Heart right ventricle (tissue), 16 donors: ENCODE results near the gene TMEM258. TPM values are rescaled to one million over a fixed set of nuclear protein-coding genes. Genes with fewer than 3 reads are reported as not detected.

ENCODE experiments used
- ATAC-seq, 8 donors: fragments of 200-7000 bp; cut with Tn5 transposase; one replicate each; pipeline ENCODE4 v1.9.1; 2020; ENCODE audit warnings: mild to moderate bottlenecking in 8 of 8, moderate library complexity in 8 of 8, moderate number of reproducible peaks in 1 of 8
- DNase-seq, 2 donors: peaks; one replicate each; pipeline ENCODE4 v3.0.0-alpha.2; 2020
- H3K27ac ChIP-seq, 10 donors: fragments of 200-600 bp; sonication (generic) in 2 of 10; one replicate each; pipeline versions ENCODE4 v1.5.0 to v1.8.0; 2020 to 2022; ENCODE audit warnings: mild to moderate bottlenecking in 3 of 10
- H3K27me3 ChIP-seq, 7 donors: fragments of 200-600 bp; one replicate each; pipeline ENCODE4 v1.8.0; 2021 to 2022; ENCODE audit warnings: mild to moderate bottlenecking in 2 of 7
- H3K36me3 ChIP-seq, 9 donors: fragments of 200-600 bp; sonication (generic) in 1 of 9; one replicate each; pipeline versions ENCODE4 v1.5.0 to v1.8.0; 2020 to 2022; ENCODE audit warnings: mild to moderate bottlenecking in 2 of 9
- H3K4me1 ChIP-seq, 9 donors: fragments of 200-600 bp; sonication (generic) in 1 of 9; one replicate each; pipeline versions ENCODE4 v1.5.0 to v1.8.0; 2020 to 2022; ENCODE audit warnings: mild to moderate bottlenecking in 4 of 9
- H3K4me3 ChIP-seq, 10 donors: fragments of 200-600 bp; sonication (generic) in 2 of 10; one replicate each; pipeline versions ENCODE4 v1.5.0 to v1.8.0; 2020 to 2022; ENCODE audit warnings: mild to moderate bottlenecking in 7 of 10, moderate library complexity in 2 of 10
- H3K9me3 ChIP-seq, 11 donors: fragments of 200-600 bp in 10 of 11; sonication (generic) in 2 of 11; one replicate each; pipeline versions ENCODE4 v1.5.0 to v1.8.0; 2013 to 2022; ENCODE audit warnings: mild to moderate bottlenecking in 2 of 11, control low read depth in 1 of 11, moderate library complexity in 1 of 11
- CTCF ChIP-seq, 9 donors: fragments of 200-600 bp; sonication (generic) in 2 of 9; IDR thresholded peaks; one replicate each; pipeline versions ENCODE4 v1.5.0 to v1.8.0; 2021 to 2022; ENCODE audit warnings: antibody characterized with exemption in 9 of 9, mild to moderate bottlenecking in 5 of 9, moderate library complexity in 1 of 9
- WGBS, 2 donors: extraction: QIAGEN DNeasy Blood & Tissue Kit; methylation state at CpG; one replicate each; pipeline ENCODE4 v1.1.7; 2013; ENCODE audit warnings: inconsistent platforms in 1 of 2; 5-methylcytosine and 5-hydroxymethylcytosine counted together
- intact Hi-C, 10 donors: fragments of 100-400 bp; cut with DNase I; formaldehyde crosslinking; loops; one replicate each; pipeline versions ENCODE4 v1.11.1 to v1.14.2; 2022
- long read RNA-seq, 3 donors: library from polyadenylated mRNA; unstranded; transcript quantifications; one replicate each; pipeline ENCODE4 v2.0.0, GENCODE V29; 2020 to 2021
- polyA plus RNA-seq, 2 donors: library from polyadenylated mRNA; stranded (reverse); fragments of 200-250 nt; gene quantifications; one replicate each; pipeline ENCODE4 v1.2.3, GENCODE V29; 2013
- total RNA-seq, 10 donors: library from RNA; stranded (reverse); fragmentation: NEBNext Ultra II Directional in 3 of 10; extraction: Animal tissue kit (Norgen Biotek cat#: 25700) in 3 of 10; gene quantifications; one replicate each; pipeline versions ENCODE4 v1.2.1 to v1.2.4, GENCODE V29; 2021 to 2023
- donor health status: Arrhythmogenic right ventricular cardiomyopathy.
- donor health status: ischemic (EF 13 %, LVEDD 7.1; RV severe dilation, severe dysfunction).
- donor health status: healthy with polysubstance abuse.
- donor health status: DM: no; HTN: yes; CAD: no.
- donor health status: DM: no; HTN: no; CAD: no.
- donor health status: ischemic (EF 25% LVEDD 6.9; RV normal size, moderate dysfunction).
- donor health status: ischemic (EF 25% LVEDD 5.7; RV mildly dilated, moderate dysfunction).
- donor health status: healthy.
- donor health status: DM: yes; HTN: yes; CAD: no.
- donor health status: Ischemic cardiomyopathy.
- donor health status: ischemic (EF 35%, LVEDD 5.7; RV mildly dilated, moderate dysfunction).
- donor health status: nonischemic (EF 11% LVEDD 7.7; RV severe dilation, severe dysfunction).
- donor health status: DM: yes; HTN: yes; CAD: no.
- donor health status: PGD.
- donor health status: ischemic (EF 29% LVEDD 5.4; RV normal size, mild dysfunction).
- donor health status: nonischemic (EF 23%, LVEDD 6.1; RV moderate dilation, normal function).

The TMEM258 gene
- total RNA-seq (100 to 1,000 TPM in 9 of 10 donors, 10 to 100 TPM in 1; 98.9 to 142 (median 109) TPM), polyA plus RNA-seq (100 to 1,000 TPM in 1 of 2 donors, 10 to 100 TPM in 1; 80.7 to 273 TPM)
- long read RNA-seq, donor 1, transcript TMEM258-204 (4 exons, 575 nt), result major isoform, 101 of 104 reads
- long read RNA-seq, donor 1, partial matches to known transcripts, result 1 of 104 reads
- long read RNA-seq, donor 1, other reads (novel, unspliced or antisense), result 0 of 104 reads
- long read RNA-seq, donor 2, transcript TMEM258-204 (4 exons, 575 nt), result major isoform, 144 of 154 reads
- long read RNA-seq, donor 2, partial matches to known transcripts, result 10 of 154 reads
- long read RNA-seq, donor 2, other reads (novel, unspliced or antisense), result 0 of 154 reads
- long read RNA-seq, donor 3, transcript TMEM258-204 (4 exons, 575 nt), result major isoform, 13 of 16 reads
- long read RNA-seq, donor 3, partial matches to known transcripts, result 1 of 16 reads
- long read RNA-seq, donor 3, other reads (novel, unspliced or antisense), result 1 of 16 reads

DNA sequence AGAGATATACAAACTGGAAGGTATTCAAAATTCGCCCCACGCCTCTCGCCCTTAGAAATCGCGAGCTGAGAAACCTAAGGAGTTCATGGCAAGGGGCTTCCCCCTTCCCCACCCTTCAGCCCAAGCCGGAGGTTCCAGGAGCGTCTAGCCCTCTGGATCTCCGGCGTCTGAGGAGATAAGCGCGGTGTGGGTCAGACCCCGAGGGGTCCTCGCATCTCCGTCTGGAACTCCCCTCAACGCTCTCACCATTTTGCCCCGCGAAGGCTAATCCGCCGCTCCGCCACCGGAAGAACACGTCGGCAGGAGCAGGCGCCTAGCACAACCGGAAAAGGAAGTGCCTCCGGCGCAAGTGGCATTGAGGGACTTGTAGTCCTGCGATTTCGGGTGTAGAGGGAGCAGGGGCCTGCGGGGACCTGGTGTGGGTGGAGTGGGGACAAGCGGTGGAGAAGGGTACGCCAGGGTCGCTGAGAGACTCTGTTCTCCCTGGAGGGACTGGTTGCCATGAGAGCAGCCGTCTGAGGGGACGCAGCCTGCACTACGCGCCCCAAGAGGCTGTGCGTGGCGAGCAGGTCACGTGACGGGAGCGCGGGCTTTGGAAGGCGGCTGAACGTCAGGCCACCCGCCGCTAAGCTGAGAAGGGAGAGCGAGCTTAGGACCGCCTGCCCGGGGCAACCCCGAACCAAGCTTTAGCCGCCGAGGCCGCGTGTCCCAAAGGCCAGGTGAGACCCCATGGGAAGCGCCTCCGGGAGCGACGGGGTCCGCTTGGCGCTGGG is at the start of gene TMEM258, which contains the start of gene FEN1:
Gene TMEM258, minus strand, starts transcription at position 290 of the 773 bp plus-strand sequence. Its CDS starts 41 bp downstream, at position 249.
Gene FEN1, plus strand, starts transcription at position 602 of the 773 bp plus-strand sequence. CDS start 2,451 bp downstream, outside the sequence.
- Histone ChIP-seq H3K27me3 (no peaks in the 10 kb centered on the region), H3K27ac (peak within 1 kb of the TSS; percentile 89 to 98 (median 96)), H3K9me3 (no peaks in the 10 kb centered on the region), H3K4me3 (peak within 1 kb of the TSS; percentile 65 to 90 (median 78)), H3K4me1 (peaks cover 4 to 34% (median 21%) of the 10 kb centered on the region in 9 donors), H3K36me3 (peaks cover 0 to 55% (median 16%) of the 10 kb centered on the region in 9 donors)
- ATAC-seq (peak; percentile 91 to 97 (median 94)), DNase-seq (peak; percentile 87 to 89)
- WGBS, 2 donors, result 0% methylated on average over 61 of the region's 61 CpGs
- peak in 1 of 9 donors; percentile 14 for TF ChIP-seq CTCF (IDR thresholded peaks at IDR 0.05)
- intact Hi-C loops, result loop anchor here in 3 of 10 donors (5.0 to 10.0 kb wide), 4 partner anchors 152 to 522 kb away; partner anchors contain the start of gene BEST1 (in 1 of the 3)

DNA sequence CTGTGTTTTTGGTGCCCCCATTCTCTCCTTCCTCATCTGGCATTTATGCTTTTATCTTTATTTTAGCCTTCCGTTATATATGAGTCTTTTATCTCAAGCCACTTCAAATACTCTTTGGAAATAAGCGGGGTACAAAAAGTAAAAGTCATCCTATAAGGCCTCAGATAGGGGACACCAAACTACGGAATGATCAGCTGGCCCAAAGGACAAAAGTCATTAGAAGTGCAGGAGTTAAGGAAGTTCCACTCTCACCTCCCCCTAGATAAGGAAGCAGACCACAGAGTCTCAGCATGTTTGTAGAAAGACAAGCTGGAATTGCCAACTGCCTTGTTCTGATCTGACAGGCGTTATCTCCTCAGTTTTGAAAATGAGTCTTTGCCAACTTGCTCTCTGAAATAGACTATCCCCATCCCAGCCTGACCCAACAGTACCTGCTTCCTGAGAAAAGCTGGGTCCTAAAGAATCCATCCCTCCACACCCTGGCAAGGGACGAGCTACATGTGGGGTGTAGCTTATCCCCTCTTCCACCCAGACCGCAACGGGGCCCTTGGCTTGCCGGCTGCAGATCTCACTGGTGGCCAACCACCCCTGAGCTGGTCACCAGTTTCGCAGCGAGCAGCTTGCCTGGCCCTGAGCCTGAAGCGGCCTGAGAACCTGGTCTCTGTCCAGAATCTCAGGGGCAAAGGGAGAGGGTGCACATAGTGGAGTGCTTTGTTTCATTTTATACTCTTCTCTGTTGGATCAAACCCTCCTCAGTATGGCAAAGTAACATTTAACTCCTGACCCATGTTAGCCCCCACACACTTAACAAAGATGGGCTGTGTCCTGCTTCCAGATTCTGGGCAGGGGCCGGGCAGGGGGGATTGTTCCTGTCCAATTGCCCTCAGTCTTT is 49.5 kb upstream of the TMEM258 start:
- H3K9me3 ChIP-seq, result no peaks in the 10 kb centered on the region
- H3K27ac ChIP-seq, result peak overlapping the region in 8 of 10 donors; percentile 13 to 73 (median 59)
- 45 to 62% methylated on average over 12 of the region's 12 CpGs for WGBS, 2 donors
- peaks cover 0 to 81% (median 17%) of the 10 kb centered on the region in 9 donors for H3K36me3 ChIP-seq
- intact Hi-C loops, result loop anchor here in 1 of 10 donors (1.0 kb wide), 1 partner anchor 18 kb away; no protein-coding TSS in a partner anchor
- H3K4me1 ChIP-seq, result peaks cover 0 to 16% (median 5%) of the 10 kb centered on the region in 9 donors
- no peak for TF ChIP-seq CTCF (IDR thresholded peaks at IDR 0.05)
- DNase-seq (peak; percentile 41 to 47), ATAC-seq (peak; percentile 31 to 82 (median 62))
- H3K27me3 ChIP-seq, result no peaks in the 10 kb centered on the region
- no peak overlapping the region for H3K4me3 ChIP-seq

GRCh38 chr11:61840371-61840770 is 48.0 kb upstream of the TMEM258 start:
- ATAC-seq (no peak), DNase-seq (no peak)
- WGBS, 2 donors, result 96 to 97% methylated on average over 7 of the region's 7 CpGs
- no peak overlapping the region for H3K27ac ChIP-seq
- no peak overlapping the region for H3K4me3 ChIP-seq
- no peaks in the 10 kb centered on the region for H3K27me3 ChIP-seq
- peaks cover 0 to 22% (median 10%) of the 10 kb centered on the region in 9 donors for H3K4me1 ChIP-seq
- intact Hi-C loops, result no loop called here
- no peak for TF ChIP-seq CTCF (IDR thresholded peaks at IDR 0.05)
- peaks cover 0 to 78% (median 17%) of the 10 kb centered on the region in 9 donors for H3K36me3 ChIP-seq
- no peaks in the 10 kb centered on the region for H3K9me3 ChIP-seq
